ENCODE data around the gene CSMD2. TPM values are rescaled to one million over a fixed set of nuclear protein-coding genes. Genes with fewer than 3 reads are reported as not detected.

The CSMD2 gene
- total and polyA plus RNA-seq, 2 of the 4 experiments (the other 2 are of a cell fraction) = under 0.01 to 0.36 TPM

DNA sequence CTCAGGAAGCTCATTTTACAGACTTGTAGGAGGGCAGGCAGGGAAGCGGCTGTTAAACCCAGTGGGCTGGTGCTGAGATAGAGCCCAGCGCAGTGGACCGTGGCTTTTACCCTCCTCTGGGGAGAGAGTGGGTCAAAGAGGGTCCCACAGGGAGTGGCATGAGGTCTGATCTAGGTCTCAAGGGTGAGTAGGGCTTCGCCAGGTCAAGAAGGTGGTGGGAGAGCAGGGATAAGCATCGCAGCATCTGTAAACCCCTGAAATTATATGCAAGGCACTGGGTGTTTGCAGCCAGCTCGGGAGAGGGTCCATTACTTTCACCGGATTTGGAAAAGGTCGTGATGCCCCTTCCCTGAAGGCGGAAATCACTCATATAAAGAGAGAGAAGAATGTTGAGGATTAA, 603.5 kb downstream of the CSMD2 start:
- no peaks in the 10 kb centered on the region for H3K9me1 ChIP-seq (ENCODE audit: insufficient read depth, low read length)
- no peaks in the 10 kb centered on the region for H3K27me3 ChIP-seq (ENCODE audit: control insufficient read depth, insufficient read depth, low read length)
- no peak overlapping the region for H2AK9ac ChIP-seq (replicated peaks; ENCODE audit: low read depth, low read length, poor library complexity)
- H3K4ac ChIP-seq (ENCODE audit: low read depth, low read length) = no peak overlapping the region
- no peak overlapping the region for H3K23ac ChIP-seq (ENCODE audit: low read depth, low read length)
- H3K18ac ChIP-seq (ENCODE audit: low read depth, low read length) = no peak overlapping the region
- H3K4me3 ChIP-seq (ENCODE audit: insufficient read depth, low read depth, low read length) = no peak overlapping the region
- DNase-seq (no peak), ATAC-seq (ENCODE audit: low read depth) (no peak)
- H2BK20ac ChIP-seq (ENCODE audit: low read depth, low read length) = no peak overlapping the region
- 57% methylated on average over 3 of the region's 9 CpGs; no CpG with 5 or more reads in 1 of the 2 experiments for WGBS, 2 experiments (ENCODE audit: extremely low coverage in 2 of 2, insufficient read length in 1 of 2)
- H3K4me1 ChIP-seq (ENCODE audit: control insufficient read depth, insufficient read depth, low read length) = no peaks in the 10 kb centered on the region
- no peak overlapping the region for H2BK120ac ChIP-seq (ENCODE audit: low read depth, low read length)
- no peak overlapping the region for H3K9ac ChIP-seq (ENCODE audit: low read depth, low read length)
- ChIA-PET POLR2A (ENCODE audit: unreplicated experiment) (no interaction called here), CTCF (interaction anchor here (0.6 kb wide), 1 partner anchor 397 kb away, joined by 3 read pairs; no protein-coding TSS in a partner anchor)
- dilution Hi-C loops (cut with HindIII; ENCODE audit: low sequenced_read_pairs, unreplicated experiment) = no loop called here
- H4K8ac ChIP-seq (ENCODE audit: low read depth in 2 of 2, low read length in 2 of 2) = no peak overlapping the region
- no peaks in the 10 kb centered on the region for H3K36me3 ChIP-seq (ENCODE audit: control insufficient read depth, insufficient read depth, low read length)
- H4K20me1 ChIP-seq (ENCODE audit: insufficient read depth, low read length) = no peaks in the 10 kb centered on the region
- TF ChIP-seq CEBPB (IDR thresholded peaks at IDR 0.05; ENCODE audit: low read depth, low read length) (no peak), BHLHE40 (IDR thresholded peaks at IDR 0.05; ENCODE audit: low read depth, low read length) (no peak), NFE2L2 (IDR thresholded peaks at IDR 0.05; ENCODE audit: low read depth, low read length) (no peak), MAZ (IDR thresholded peaks at IDR 0.05; ENCODE audit: borderline replicate concordance, low read depth, low read length) (no peak), RAD21 (IDR thresholded peaks at IDR 0.05; ENCODE audit: low read length) (no peak), MXI1 (IDR thresholded peaks at IDR 0.05; ENCODE audit: borderline replicate concordance, low read depth, low read length) (no peak), SMC3 (IDR thresholded peaks at IDR 0.05; ENCODE audit: low read depth, low read length) (no peak), POLR2A (IDR thresholded peaks at IDR 0.05; ENCODE audit: low read depth, low read length) (no peak), RFX5 (IDR thresholded peaks at IDR 0.05; ENCODE audit: low read depth, low read length) (no peak), FOS (IDR thresholded peaks at IDR 0.05; ENCODE audit: low read depth, low read length) (no peak), CHD1 (IDR thresholded peaks at IDR 0.05; ENCODE audit: low read depth, low read length) (no peak), RCOR1 (IDR thresholded peaks at IDR 0.05; ENCODE audit: insufficient replicate concordance, low read length) (no peak), MAFK (IDR thresholded peaks at IDR 0.05; ENCODE audit: low read depth, low read length) (no peak)
- TF ChIP-seq, protein P1, sequence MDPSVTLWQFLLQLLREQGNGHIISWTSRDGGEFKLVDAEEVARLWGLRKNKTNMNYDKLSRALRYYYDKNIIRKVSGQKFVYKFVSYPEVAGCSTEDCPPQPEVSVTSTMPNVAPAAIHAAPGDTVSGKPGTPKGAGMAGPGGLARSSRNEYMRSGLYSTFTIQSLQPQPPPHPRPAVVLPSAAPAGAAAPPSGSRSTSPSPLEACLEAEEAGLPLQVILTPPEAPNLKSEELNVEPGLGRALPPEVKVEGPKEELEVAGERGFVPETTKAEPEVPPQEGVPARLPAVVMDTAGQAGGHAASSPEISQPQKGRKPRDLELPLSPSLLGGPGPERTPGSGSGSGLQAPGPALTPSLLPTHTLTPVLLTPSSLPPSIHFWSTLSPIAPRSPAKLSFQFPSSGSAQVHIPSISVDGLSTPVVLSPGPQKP (IDR thresholded peaks at IDR 0.05; ENCODE audit: borderline replicate concordance, low read depth, low read length) = no peak
- TF ChIP-seq, protein P2, sequence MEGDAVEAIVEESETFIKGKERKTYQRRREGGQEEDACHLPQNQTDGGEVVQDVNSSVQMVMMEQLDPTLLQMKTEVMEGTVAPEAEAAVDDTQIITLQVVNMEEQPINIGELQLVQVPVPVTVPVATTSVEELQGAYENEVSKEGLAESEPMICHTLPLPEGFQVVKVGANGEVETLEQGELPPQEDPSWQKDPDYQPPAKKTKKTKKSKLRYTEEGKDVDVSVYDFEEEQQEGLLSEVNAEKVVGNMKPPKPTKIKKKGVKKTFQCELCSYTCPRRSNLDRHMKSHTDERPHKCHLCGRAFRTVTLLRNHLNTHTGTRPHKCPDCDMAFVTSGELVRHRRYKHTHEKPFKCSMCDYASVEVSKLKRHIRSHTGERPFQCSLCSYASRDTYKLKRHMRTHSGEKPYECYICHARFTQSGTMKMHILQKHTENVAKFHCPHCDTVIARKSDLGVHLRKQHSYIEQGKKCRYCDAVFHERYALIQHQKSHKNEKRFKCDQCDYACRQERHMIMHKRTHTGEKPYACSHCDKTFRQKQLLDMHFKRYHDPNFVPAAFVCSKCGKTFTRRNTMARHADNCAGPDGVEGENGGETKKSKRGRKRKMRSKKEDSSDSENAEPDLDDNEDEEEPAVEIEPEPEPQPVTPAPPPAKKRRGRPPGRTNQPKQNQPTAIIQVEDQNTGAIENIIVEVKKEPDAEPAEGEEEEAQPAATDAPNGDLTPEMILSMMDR (conservative IDR thresholded peaks at IDR 0.05; ENCODE audit: low read depth, low read length) = no peak
- TF ChIP-seq, protein P3, sequence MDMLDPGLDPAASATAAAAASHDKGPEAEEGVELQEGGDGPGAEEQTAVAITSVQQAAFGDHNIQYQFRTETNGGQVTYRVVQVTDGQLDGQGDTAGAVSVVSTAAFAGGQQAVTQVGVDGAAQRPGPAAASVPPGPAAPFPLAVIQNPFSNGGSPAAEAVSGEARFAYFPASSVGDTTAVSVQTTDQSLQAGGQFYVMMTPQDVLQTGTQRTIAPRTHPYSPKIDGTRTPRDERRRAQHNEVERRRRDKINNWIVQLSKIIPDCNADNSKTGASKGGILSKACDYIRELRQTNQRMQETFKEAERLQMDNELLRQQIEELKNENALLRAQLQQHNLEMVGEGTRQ (IDR thresholded peaks at IDR 0.05; ENCODE audit: low read depth, low read length) = no peak
- no peak overlapping the region for H2AK5ac ChIP-seq (ENCODE audit: low read depth, low read length)
- no peak overlapping the region for H3K14ac ChIP-seq (replicated peaks; ENCODE audit: low read depth, low read length)
- no TSS peak for BruUV-seq (replicated peaks)
- H3K56ac ChIP-seq (ENCODE audit: extremely low read depth, insufficient read depth, low read length) = no peak overlapping the region
- H4K5ac ChIP-seq (ENCODE audit: low read depth, low read length) = no peak overlapping the region
- H2BK15ac ChIP-seq (ENCODE audit: low read depth, low read length) = no peak overlapping the region
- H2BK5ac ChIP-seq (ENCODE audit: low read depth, low read length, poor library complexity, severe bottlenecking) = no peak overlapping the region
- H4K91ac ChIP-seq (ENCODE audit: insufficient read depth, low read depth, low read length) = no peak overlapping the region
- no peak overlapping the region for H3K27ac ChIP-seq (ENCODE audit: insufficient read depth, low read length)
- no peaks in the 10 kb centered on the region for H3K9me3 ChIP-seq (ENCODE audit: control insufficient read depth, insufficient read depth, low read length)
- H3K4me2 ChIP-seq (ENCODE audit: low read depth, low read length) = no peak overlapping the region
- intact Hi-C loops (cut with micrococcal nuclease) = no loop called here
- H3K79me1 ChIP-seq (ENCODE audit: low read depth in 1 of 2, low read length in 2 of 2) = no peaks in the 10 kb centered on the region
- H2AFZ ChIP-seq (replicated peaks; ENCODE audit: low read length, poor library complexity) = no peak overlapping the region
- in situ Hi-C loops (cut with MboI; ENCODE audit: low sequenced_read_pairs) = no loop called here
